ENCODE data around the gene KLHL20. TPM values are rescaled to one million over a fixed set of nuclear protein-coding genes. Genes with fewer than 3 reads are reported as not detected.
"Not testable (repeated sequence)": the region's sequence is repeated elsewhere in the genome, so short reads cannot be mapped to it uniquely, and the experiment has no call there.

KLHL20 gene
- total RNA-seq, 1 donor from 2014 or later, result 22.8 TPM

- DNase-seq (ENCODE audit: extremely low spot score, unreplicated experiment), result no peak
- no peak overlapping the region for H3K27ac Mint-ChIP-seq
- no peaks in the 10 kb centered on the region for H3K27me3 Mint-ChIP-seq
- no peak for TF ChIP-seq CTCF (conservative IDR thresholded peaks at IDR 0.05)
- peaks cover 36% of the 10 kb centered on the region for H3K36me3 Mint-ChIP-seq
- peaks cover 5% of the 10 kb centered on the region for H3K9me3 Mint-ChIP-seq
- no peaks in the 10 kb centered on the region for H3K4me1 Mint-ChIP-seq (ENCODE audit: unreplicated experiment)
- no peak overlapping the region for H3K4me3 Mint-ChIP-seq
Observed at GRCh38 chr1:173744651-173745050, 29.9 kb downstream of the KLHL20 start.

- H3K9me3 Mint-ChIP-seq, result no peaks in the 10 kb centered on the region
- H3K27me3 Mint-ChIP-seq, result no peaks in the 10 kb centered on the region
- peaks cover 11% of the 10 kb centered on the region for H3K36me3 Mint-ChIP-seq
- TF ChIP-seq CTCF (conservative IDR thresholded peaks at IDR 0.05), result no peak
- H3K4me1 Mint-ChIP-seq (ENCODE audit: unreplicated experiment), result no peaks in the 10 kb centered on the region
- no peak overlapping the region for H3K27ac Mint-ChIP-seq
- no peak for DNase-seq (ENCODE audit: extremely low spot score, unreplicated experiment)
- H3K4me3 Mint-ChIP-seq, result no peak overlapping the region
Observed at GRCh38 chr1:173749137-173749536, 34.4 kb downstream of the KLHL20 start.

GRCh38 chr1:173753830-173754229 lies 39.0 kb downstream of the KLHL20 start:
- Mint-ChIP-seq H3K4me3 (no peak overlapping the region), H3K36me3 (peaks cover 30% of the 10 kb centered on the region), H3K27ac (no peak overlapping the region), H3K27me3 (no peaks in the 10 kb centered on the region), H3K4me1 (ENCODE audit: unreplicated experiment) (no peaks in the 10 kb centered on the region), H3K9me3 (no peaks in the 10 kb centered on the region)
- no peak for TF ChIP-seq CTCF (conservative IDR thresholded peaks at IDR 0.05)
- no peak for DNase-seq (ENCODE audit: extremely low spot score, unreplicated experiment)

GRCh38 chr1:173757666-173758065 lies 42.9 kb downstream of the KLHL20 start:
- Mint-ChIP-seq H3K9me3 (peaks cover 19% of the 10 kb centered on the region), H3K4me3 (no peak overlapping the region), H3K4me1 (ENCODE audit: unreplicated experiment) (no peaks in the 10 kb centered on the region), H3K36me3 (peaks cover 65% of the 10 kb centered on the region), H3K27me3 (no peaks in the 10 kb centered on the region), H3K27ac (no peak overlapping the region)
- DNase-seq (ENCODE audit: extremely low spot score, unreplicated experiment), result no peak
- no peak for TF ChIP-seq CTCF (conservative IDR thresholded peaks at IDR 0.05)

- no peaks in the 10 kb centered on the region for H3K27me3 Mint-ChIP-seq
- no peak for DNase-seq (ENCODE audit: extremely low spot score, unreplicated experiment)
- no peak overlapping the region for H3K27ac Mint-ChIP-seq
- no peaks in the 10 kb centered on the region for H3K4me1 Mint-ChIP-seq (ENCODE audit: unreplicated experiment)
- peaks cover 70% of the 10 kb centered on the region for H3K36me3 Mint-ChIP-seq
- peaks cover 24% of the 10 kb centered on the region for H3K9me3 Mint-ChIP-seq
- TF ChIP-seq CTCF (conservative IDR thresholded peaks at IDR 0.05), result no peak
- no peak overlapping the region for H3K4me3 Mint-ChIP-seq
Observed at GRCh38 chr1:173758110-173758509, 43.3 kb downstream of the KLHL20 start.

- Mint-ChIP-seq H3K9me3 (peaks cover 32% of the 10 kb centered on the region), H3K36me3 (peaks cover 74% of the 10 kb centered on the region)
- TF ChIP-seq CTCF (conservative IDR thresholded peaks at IDR 0.05), result no peak
Observed at GRCh38 chr1:173758980-173759379, 44.2 kb downstream of the KLHL20 start.

GRCh38 chr1:173764331-173764730 lies 49.5 kb downstream of the KLHL20 start:
- H3K4me3 Mint-ChIP-seq; H3K27me3 Mint-ChIP-seq; H3K27ac Mint-ChIP-seq; H3K4me1 Mint-ChIP-seq (ENCODE audit: unreplicated experiment); DNase-seq (ENCODE audit: extremely low spot score, unreplicated experiment): not testable (repeated sequence)
- Mint-ChIP-seq H3K9me3 (peaks cover 31% of the 10 kb centered on the region), H3K36me3 (peaks cover 65% of the 10 kb centered on the region)

More at GRCh38 chr1:173758980-173759379, 44.2 kb downstream of the KLHL20 start:
- Mint-ChIP-seq H3K4me1 (ENCODE audit: unreplicated experiment) (no peaks in the 10 kb centered on the region), H3K27me3 (no peaks in the 10 kb centered on the region), H3K27ac (no peak overlapping the region), H3K4me3 (no peak overlapping the region)
- no peak for DNase-seq (ENCODE audit: extremely low spot score, unreplicated experiment)

Measured in type B pancreatic cell (in vitro differentiated cells).